Neural progenitor cell (in vitro differentiated cells): ENCODE measurements around the gene MAGI2.

Experiments
- CTCF ChIP-seq: fragments of 200-600 bp; sonication (generic); IDR thresholded peaks from 2 replicates; pipeline ENCODE4 v1.5.1; 2017; ENCODE audit warnings: antibody characterized with exemption, mild to moderate bottlenecking
- EZH2 ChIP-seq: fragments of 200-600 bp; sonication (generic); IDR thresholded peaks from 2 replicates; pipeline ENCODE4 v1.6.1; 2017; ENCODE audit warnings: antibody characterized with exemption, mild to moderate bottlenecking, moderate library complexity

DNA sequence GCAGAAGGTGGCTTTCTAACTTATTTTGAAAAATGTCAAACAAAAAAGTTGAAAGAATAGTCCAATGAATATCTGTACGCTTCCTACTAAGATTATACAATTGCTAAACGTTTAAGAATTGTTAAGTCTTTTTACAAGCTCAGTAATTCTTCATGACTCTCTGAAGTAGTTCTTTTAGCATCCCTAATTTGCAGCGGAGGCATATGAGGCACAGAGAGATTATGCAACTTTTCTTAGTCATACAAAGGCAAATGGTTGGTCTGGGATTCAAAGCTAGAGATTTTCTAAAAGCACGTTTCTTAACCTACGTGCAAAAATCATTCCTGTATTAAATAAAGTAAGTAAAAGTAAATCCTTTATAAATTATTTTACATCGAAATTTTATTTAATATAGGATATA is 254.2 kb downstream of the MAGI2 start:
- TF ChIP-seq EZH2 (no peak), CTCF (no peak)
